Calu3 (cell line): ENCODE results near the gene CPA2. TPM values are rescaled to one million over a fixed set of nuclear protein-coding genes. Genes with fewer than 3 reads are reported as not detected.
"Not testable (repeated sequence)": the region's sequence is repeated elsewhere in the genome, so short reads cannot be mapped to it uniquely, and the experiment has no call there.

ENCODE experiments used
- BruUV-seq: library from RNA; stranded (reverse); fragments of 400-500 nt; replicated peaks from 2 replicates; lab custom pipeline; 2021; lab: Mats Ljungman, UMichigan
- CTCF ChIA-PET: fragments of 300-600 bp; sonication (Branson Sonifier 250); formaldehyde crosslinking; loops from one replicate; lab custom pipeline; 2022; ENCODE audit warnings: antibody characterized with exemption; lab: Charles Lee
- DNase-seq: peaks from one replicate; pipeline ENCODE4 v3.0.0; 2022
- H3K27ac Mint-ChIP-seq: one replicate; pipeline ENCODE4 v1.8.0; 2022; ENCODE audit warnings: mixed read lengths; ENCODE audit not compliant: unreplicated experiment
- H3K27me3 Mint-ChIP-seq: one replicate; pipeline ENCODE4 v1.8.0; 2022; ENCODE audit warnings: mixed read lengths; ENCODE audit not compliant: unreplicated experiment
- H3K36me3 Mint-ChIP-seq: one replicate; pipeline ENCODE4 v1.8.0; 2022; ENCODE audit warnings: mild to moderate bottlenecking, moderate library complexity, mixed read lengths; ENCODE audit not compliant: insufficient read depth, unreplicated experiment
- H3K4me1 Mint-ChIP-seq: one replicate; pipeline ENCODE4 v1.8.0; 2022; ENCODE audit warnings: mild to moderate bottlenecking, low read depth, mixed read lengths; ENCODE audit not compliant: unreplicated experiment
- H3K4me3 Mint-ChIP-seq: one replicate; pipeline ENCODE4 v1.8.0; 2022; ENCODE audit warnings: mild to moderate bottlenecking, low read depth, moderate library complexity, mixed read lengths; ENCODE audit not compliant: unreplicated experiment
- H3K9me3 Mint-ChIP-seq: one replicate; pipeline ENCODE4 v1.8.0; 2022; ENCODE audit warnings: low read depth, mixed read lengths; ENCODE audit not compliant: unreplicated experiment
- intact Hi-C: fragments of 100-400 bp; cut with micrococcal nuclease; formaldehyde crosslinking; loops from one replicate; pipeline ENCODE4 v1.10.0; 2022; ENCODE audit not compliant: unreplicated experiment
- total RNA-seq: library from RNA; stranded (reverse); gene quantifications from 2 replicates; pipeline ENCODE4 v1.2.3, GENCODE V29; 2022
- TF ChIP-seq, protein P1 (sequence below): fragments of 200-600 bp; IDR thresholded peaks from one replicate; pipeline ENCODE4 v1.8.0; 2022; ENCODE audit warnings: antibody characterized with exemption; ENCODE audit not compliant: unreplicated experiment

Gene CPA2
- total RNA-seq, 1 experiment from 2014 or later = not detected

DNA sequence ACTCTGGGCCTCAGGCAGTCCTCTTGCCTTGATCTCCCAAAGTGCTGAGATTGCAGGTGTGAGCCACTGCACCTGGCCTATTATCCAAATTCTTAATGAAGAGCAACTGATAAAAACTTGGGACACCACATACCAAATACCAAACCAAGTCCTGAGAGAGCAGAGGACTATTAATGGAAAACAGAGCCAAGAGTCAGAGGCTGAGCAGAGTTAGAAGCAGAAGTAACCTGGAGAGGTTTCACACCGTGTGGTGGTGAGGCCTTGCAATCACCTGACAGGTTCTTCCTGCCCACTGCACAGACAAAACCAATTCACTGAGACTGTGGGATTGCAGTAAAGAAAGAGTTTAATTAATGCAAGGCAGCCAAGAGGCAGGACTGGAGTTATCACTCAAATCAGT lies 43.0 kb upstream of the CPA2 start:
- no peaks in the 10 kb centered on the region for H3K9me3 Mint-ChIP-seq
- CTCF ChIA-PET = no interaction called here
- H3K36me3 Mint-ChIP-seq = peaks cover 6% of the 10 kb centered on the region
- no peak for DNase-seq
- no peak overlapping the region for H3K27ac Mint-ChIP-seq
- peaks cover 15% of the 10 kb centered on the region for H3K4me1 Mint-ChIP-seq
- intact Hi-C loops = no loop called here
- no peak overlapping the region for H3K4me3 Mint-ChIP-seq
- TF ChIP-seq, protein P1, sequence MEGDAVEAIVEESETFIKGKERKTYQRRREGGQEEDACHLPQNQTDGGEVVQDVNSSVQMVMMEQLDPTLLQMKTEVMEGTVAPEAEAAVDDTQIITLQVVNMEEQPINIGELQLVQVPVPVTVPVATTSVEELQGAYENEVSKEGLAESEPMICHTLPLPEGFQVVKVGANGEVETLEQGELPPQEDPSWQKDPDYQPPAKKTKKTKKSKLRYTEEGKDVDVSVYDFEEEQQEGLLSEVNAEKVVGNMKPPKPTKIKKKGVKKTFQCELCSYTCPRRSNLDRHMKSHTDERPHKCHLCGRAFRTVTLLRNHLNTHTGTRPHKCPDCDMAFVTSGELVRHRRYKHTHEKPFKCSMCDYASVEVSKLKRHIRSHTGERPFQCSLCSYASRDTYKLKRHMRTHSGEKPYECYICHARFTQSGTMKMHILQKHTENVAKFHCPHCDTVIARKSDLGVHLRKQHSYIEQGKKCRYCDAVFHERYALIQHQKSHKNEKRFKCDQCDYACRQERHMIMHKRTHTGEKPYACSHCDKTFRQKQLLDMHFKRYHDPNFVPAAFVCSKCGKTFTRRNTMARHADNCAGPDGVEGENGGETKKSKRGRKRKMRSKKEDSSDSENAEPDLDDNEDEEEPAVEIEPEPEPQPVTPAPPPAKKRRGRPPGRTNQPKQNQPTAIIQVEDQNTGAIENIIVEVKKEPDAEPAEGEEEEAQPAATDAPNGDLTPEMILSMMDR = no peak
- no peaks in the 10 kb centered on the region for H3K27me3 Mint-ChIP-seq
- no TSS peak for BruUV-seq

DNA sequence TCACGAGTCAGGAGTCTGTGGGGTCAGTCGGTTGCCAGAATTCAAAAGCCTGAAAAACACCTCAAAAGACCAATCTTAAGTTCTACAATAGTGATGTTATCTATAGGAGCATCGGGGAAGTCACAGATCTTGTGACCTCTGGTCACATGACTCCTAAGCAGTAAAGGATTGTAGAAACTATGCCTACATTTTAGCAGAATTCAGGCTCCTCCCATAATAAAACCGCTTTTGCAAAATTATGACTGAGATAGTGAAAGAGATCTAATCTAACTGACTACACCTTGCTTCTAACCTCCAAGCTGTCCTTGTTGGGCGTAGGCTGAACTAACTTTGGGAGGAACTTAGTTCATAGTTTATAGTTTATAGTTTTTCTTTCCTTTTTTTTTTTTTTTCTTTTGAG lies 42.5 kb upstream of the CPA2 start:
- Mint-ChIP-seq H3K27ac (no peak overlapping the region), H3K9me3 (no peaks in the 10 kb centered on the region), H3K36me3 (peaks cover 6% of the 10 kb centered on the region), H3K4me1 (peaks cover 13% of the 10 kb centered on the region), H3K4me3 (no peak overlapping the region), H3K27me3 (no peaks in the 10 kb centered on the region)
- BruUV-seq = no TSS peak
- intact Hi-C loops = no loop called here
- CTCF ChIA-PET = no interaction called here
- no peak for DNase-seq
- TF ChIP-seq, protein P1 = no peak

DNA sequence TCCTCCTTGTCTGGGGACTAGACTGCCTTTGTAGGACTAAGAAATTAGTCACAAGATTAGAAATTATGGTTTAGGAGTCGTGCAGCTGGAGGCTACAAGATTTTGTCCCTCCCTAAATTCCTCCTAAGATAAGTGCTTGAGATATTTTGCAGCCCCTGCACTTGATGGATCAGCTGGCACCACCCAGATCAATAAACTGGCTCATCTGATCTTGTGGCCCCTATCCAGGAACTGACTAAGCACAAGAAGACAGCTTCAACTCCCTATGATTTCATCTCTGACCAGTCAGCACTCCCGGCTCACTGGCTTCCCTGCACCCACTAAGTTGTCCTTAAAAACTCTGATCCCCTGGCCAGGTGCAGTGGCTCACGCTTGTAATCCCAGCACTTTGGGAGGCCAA lies 41.7 kb upstream of the CPA2 start:
- H3K27me3 Mint-ChIP-seq, H3K4me3 Mint-ChIP-seq, BruUV-seq, H3K4me1 Mint-ChIP-seq, intact Hi-C loops, H3K36me3 Mint-ChIP-seq, CTCF ChIA-PET, H3K27ac Mint-ChIP-seq, H3K9me3 Mint-ChIP-seq: not testable (repeated sequence)
- DNase-seq = peak; percentile 39

DNA sequence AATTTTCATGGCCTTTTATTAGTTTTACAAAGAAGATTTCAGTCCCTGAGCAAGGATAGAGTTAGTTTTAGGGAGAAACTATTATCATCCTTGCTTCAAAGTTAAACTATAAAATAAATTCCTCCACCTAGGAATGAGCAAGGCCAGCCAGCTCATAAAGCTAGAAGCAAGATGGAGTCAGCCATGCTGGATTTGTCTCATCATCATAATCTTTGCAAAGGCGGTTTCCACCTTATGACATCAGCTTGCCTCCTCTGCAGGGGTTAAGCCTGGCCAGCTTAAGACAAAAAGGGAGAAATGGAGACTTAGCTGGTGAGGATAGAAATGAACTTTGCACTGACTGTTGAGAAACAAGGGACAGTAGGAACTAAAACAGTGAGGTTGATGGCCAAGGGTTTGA lies 40.3 kb upstream of the CPA2 start:
- no peaks in the 10 kb centered on the region for H3K4me1 Mint-ChIP-seq
- no TSS peak for BruUV-seq
- CTCF ChIA-PET = no interaction called here
- H3K9me3 Mint-ChIP-seq = no peaks in the 10 kb centered on the region
- H3K4me3 Mint-ChIP-seq = no peak overlapping the region
- H3K27me3 Mint-ChIP-seq = peaks cover 9% of the 10 kb centered on the region
- H3K27ac Mint-ChIP-seq = no peak overlapping the region
- TF ChIP-seq, protein P1 = no peak
- no peak for DNase-seq
- intact Hi-C loops = no loop called here
- H3K36me3 Mint-ChIP-seq = peaks cover 6% of the 10 kb centered on the region

DNA sequence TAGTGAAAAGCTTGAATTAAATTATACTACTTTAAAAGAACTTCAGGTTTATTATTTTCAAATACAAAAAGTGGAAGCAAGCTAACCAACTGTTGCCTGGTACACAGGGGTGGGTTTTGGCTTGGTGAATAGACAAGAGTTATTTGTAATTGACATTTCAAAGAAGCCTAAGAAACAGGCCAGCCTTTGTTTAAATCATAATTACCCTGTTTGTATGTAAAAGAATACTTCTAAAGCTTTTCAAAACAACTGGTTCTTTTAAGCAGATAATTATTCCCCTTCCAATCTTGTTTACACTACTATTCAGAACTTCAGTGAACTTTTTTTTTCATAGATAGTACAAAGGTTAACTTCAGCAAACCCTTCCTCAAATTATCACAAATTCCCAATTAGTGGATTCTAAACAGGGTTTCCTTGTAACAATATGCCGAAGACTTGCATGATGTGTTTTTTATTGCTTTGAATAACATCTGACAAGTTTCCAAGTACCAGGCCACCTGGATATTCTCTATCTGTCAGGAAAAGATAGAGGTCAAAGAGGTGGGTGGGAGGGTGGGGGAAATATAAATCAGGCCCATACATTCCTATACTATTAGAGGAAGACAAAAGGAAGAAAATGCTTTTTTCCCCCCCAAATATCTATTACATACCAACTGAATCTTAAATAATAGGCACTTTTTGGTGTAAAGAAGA lies 38.6 kb upstream of the CPA2 start:
- H3K4me1 Mint-ChIP-seq = no peaks in the 10 kb centered on the region
- no peak overlapping the region for H3K27ac Mint-ChIP-seq
- no peak overlapping the region for H3K4me3 Mint-ChIP-seq
- CTCF ChIA-PET = no interaction called here
- H3K27me3 Mint-ChIP-seq = peaks cover 10% of the 10 kb centered on the region
- no TSS peak for BruUV-seq
- intact Hi-C loops = no loop called here
- H3K36me3 Mint-ChIP-seq = peaks cover 6% of the 10 kb centered on the region
- DNase-seq = no peak
- H3K9me3 Mint-ChIP-seq = no peaks in the 10 kb centered on the region
- TF ChIP-seq, protein P1 = no peak
